GM15510 (cell line): ENCODE measurements around the gene NPL.

Experiments
- POLR2A ChIP-seq: IDR thresholded peaks from 3 replicates; pipeline ENCODE4 v1.6.1; 2011; ENCODE audit warnings: borderline replicate concordance; ENCODE audit not compliant: insufficient read length; ENCODE audit errors: extremely low read depth

NPL gene

GRCh38 chr1:182794091-182794490, 4.5 kb downstream of the NPL start:
- no peak for TF ChIP-seq POLR2A

- TF ChIP-seq POLR2A, result no peak
Observed at GRCh38 chr1:182794676-182795201, 5.2 kb downstream of the NPL start.

DNA sequence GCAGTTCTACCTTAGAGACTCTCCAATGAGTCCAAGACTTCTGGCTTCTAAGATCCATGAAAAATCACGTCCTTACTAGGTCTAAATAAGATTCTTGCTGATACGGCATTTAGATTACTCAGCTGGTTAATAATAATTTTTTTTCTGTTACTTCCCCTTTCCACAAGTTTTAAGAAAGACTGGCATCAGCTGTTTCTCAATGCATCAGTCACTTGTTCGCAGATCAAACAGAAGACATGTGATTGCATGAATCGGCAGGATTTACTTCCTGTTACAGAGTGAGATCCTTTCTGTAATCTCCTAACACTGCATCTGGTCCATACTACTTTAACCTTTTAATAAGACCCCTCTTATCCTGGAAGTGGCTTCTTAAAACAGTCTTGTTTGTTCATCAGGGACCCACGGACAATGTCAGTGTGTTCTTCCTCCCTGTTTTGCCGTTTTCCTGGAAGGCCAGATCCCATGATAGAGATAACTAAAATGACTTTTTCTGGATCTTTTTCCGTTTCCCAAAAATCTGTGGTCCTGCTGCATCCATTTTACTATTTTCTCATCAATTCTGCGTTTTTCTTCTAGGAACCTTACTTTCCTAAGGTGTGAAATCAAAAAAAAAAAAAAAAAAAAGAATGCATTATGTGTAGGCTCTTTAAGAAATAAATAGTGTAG, 6.1 kb downstream of the NPL start:
- TF ChIP-seq POLR2A, result no peak

- no peak for TF ChIP-seq POLR2A
Observed at GRCh38 chr1:182802006-182802803, 12.6 kb downstream of the NPL start.

GRCh38 chr1:182803846-182804245, 14.3 kb downstream of the NPL start:
- TF ChIP-seq POLR2A, result no peak

GRCh38 chr1:182806015-182806678, 16.6 kb downstream of the NPL start:
- TF ChIP-seq POLR2A, result no peak

GRCh38 chr1:182807907-182808306, 18.3 kb downstream of the NPL start:
- no peak for TF ChIP-seq POLR2A

DNA sequence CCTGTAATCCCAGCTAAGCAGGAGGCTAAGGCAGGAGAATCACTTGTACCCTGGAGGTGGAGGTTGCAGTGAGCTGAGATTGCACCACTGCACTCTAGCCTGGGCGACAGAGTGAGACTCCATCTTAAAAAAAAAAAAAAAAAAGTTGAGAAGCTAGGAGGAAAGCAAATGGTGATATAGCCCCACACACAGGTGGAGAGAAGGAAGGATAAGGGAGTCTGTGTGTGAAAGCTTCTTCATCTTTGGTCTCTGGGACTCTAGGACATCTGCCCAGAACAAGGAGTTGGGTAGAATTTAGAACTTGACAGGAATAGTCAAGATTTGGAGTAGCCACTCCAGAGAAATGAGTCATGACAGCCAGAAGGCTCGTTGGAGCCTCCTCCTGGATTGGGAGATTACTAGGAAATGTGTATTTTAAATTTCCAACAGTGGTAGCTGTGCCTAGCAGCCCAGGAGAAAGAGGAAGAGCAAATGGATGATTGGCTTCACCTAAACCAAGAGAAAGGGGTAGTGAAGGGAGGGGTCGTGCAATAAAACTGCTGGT, 19.9 kb downstream of the NPL start:
- no peak for TF ChIP-seq POLR2A

GRCh38 chr1:182811975-182812722, 22.6 kb downstream of the NPL start:
- TF ChIP-seq POLR2A, result no peak

- no peak for TF ChIP-seq POLR2A
Observed at GRCh38 chr1:182816863-182817262, 27.3 kb downstream of the NPL start.

DNA sequence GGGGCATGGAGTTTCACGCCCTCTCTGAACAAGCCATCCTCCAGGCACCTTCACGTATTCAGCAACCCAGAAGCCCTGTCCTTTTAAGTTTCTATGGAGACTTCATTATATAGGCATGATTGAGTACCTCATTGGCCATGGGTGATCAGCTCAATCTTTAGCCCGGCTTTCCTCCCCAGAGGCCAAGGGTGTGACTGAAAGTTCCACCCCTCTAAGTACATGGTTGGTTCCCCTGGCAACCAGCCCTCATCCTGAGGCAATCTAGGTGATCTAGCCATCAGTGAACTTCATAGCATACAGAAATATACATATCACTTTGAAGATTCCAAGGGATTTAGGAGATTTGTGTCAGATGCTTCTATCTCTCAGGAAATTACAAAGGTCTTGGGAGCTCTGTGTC, 28.2 kb downstream of the NPL start:
- TF ChIP-seq POLR2A, result no peak

DNA sequence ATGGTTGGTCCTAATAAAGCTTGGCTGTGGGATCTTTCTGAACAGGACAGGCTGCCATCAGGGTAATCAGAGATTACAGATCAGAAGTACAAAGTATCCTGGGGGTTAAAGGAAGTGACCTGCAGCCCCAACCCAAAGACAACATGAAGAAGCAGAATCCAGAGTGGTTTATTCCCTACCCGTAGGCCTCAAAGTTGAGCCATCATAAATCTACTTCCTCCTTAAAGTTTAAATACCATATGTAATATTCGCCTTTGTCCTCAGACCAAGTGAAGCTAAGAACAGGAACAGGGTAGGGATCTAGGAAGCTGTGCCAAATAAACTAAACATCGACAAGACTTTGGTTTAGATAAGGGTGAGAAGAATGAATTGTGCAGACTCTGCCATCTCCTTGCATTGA, 33.6 kb downstream of the NPL start:
- TF ChIP-seq POLR2A, result no peak

- TF ChIP-seq POLR2A, result no peak
Observed at GRCh38 chr1:182826892-182827291, 37.3 kb downstream of the NPL start.

GRCh38 chr1:182829285-182829932, 39.8 kb downstream of the NPL start:
- no peak for TF ChIP-seq POLR2A
